H1 (cell line): ENCODE measurements around the gene GAST. TPM values are rescaled to one million over a fixed set of nuclear protein-coding genes. Genes with fewer than 3 reads are reported as not detected.

ENCODE experiments used
- CTCF ChIA-PET: fragments of 300-600 bp; sonication (Branson Sonifier 250); formaldehyde crosslinking; loops from one replicate; lab custom pipeline; 2021; ENCODE audit not compliant: partially characterized antibody; lab: Charles Lee
- POLR2A ChIA-PET: fragments of 300-600 bp; sonication (Branson Sonifier 250); formaldehyde crosslinking; loops from one replicate; lab custom pipeline; 2021; ENCODE audit warnings: inconsistent platforms; ENCODE audit not compliant: partially characterized antibody; lab: Charles Lee
- DNase-seq, 2 experiments: peaks; one replicate each; pipeline versions ENCODE4 v3.0.0 to v3.0.0-alpha.2; 2010 to 2022; ENCODE audit warnings: low spot score in 2 of 2, low read depth in 1 of 2, mixed read lengths in 1 of 2
- FAIRE-seq: peaks from 2 replicates; lab custom pipeline; 2011; peaks lifted over from hg19 to GRCh38; lab: Jason Lieb, UNC
- H2AFZ ChIP-seq: 2 replicates; pipeline ENCODE4 v1.8.1; 2012; ENCODE audit warnings: low read length, inconsistent platforms
- H2AK5ac ChIP-seq: 2 replicates; pipeline ENCODE4 v1.6.1; 2013; ENCODE audit warnings: low read depth, low read length
- H2BK120ac ChIP-seq: replicated peaks from 2 replicates; pipeline ENCODE3; 2013; ENCODE audit warnings: low read depth, low read length, inconsistent platforms
- H2BK12ac ChIP-seq: 2 replicates; pipeline ENCODE4 v1.6.1; 2013; ENCODE audit warnings: low read depth, low read length
- H2BK15ac ChIP-seq: 2 replicates; pipeline ENCODE4 v1.6.1; 2013; ENCODE audit warnings: low read length
- H2BK20ac ChIP-seq: 2 replicates; pipeline ENCODE4 v1.6.1; 2013; ENCODE audit warnings: low read length
- H2BK5ac ChIP-seq: 2 replicates; pipeline ENCODE4 v1.6.1; 2013; ENCODE audit warnings: low read depth, low read length
- H3K14ac ChIP-seq: 2 replicates; pipeline ENCODE4 v1.6.1; 2013; ENCODE audit warnings: inconsistent platforms; ENCODE audit not compliant: insufficient read length
- H3K18ac ChIP-seq: 2 replicates; pipeline ENCODE4 v1.6.1; 2013; ENCODE audit warnings: low read length; ENCODE audit errors: extremely low read depth
- H3K23ac ChIP-seq: 2 replicates; pipeline ENCODE4 v1.6.1; 2013; ENCODE audit warnings: inconsistent platforms; ENCODE audit not compliant: insufficient read length
- H3K23me2 ChIP-seq: 2 replicates; pipeline ENCODE4 v1.6.1; 2013; ENCODE audit warnings: low read depth, low read length
- H3K27ac ChIP-seq: 2 replicates; pipeline ENCODE4 v1.6.1; 2011; ENCODE audit warnings: low read depth, low read length, inconsistent platforms
- H3K27me3 ChIP-seq, 4 experiments: replicated peaks in 1 of 4; 1 replicate in 1 of 4; 2 replicates in 3 of 4; pipeline versions ENCODE4 v1.6.1 to v1.8.1; 2011 to 2013; ENCODE audit warnings: low read length in 3 of 4, mild to moderate bottlenecking in 3 of 4, inconsistent platforms in 2 of 4, mixed read lengths in 2 of 4, moderate library complexity in 1 of 4; ENCODE audit not compliant: control insufficient read depth in 3 of 4, insufficient read depth in 3 of 4; ENCODE audit errors: extremely low read depth in 1 of 4
- H3K36me3 ChIP-seq, 4 experiments: 2 replicates each; pipeline versions ENCODE4 v1.6.1 to v1.8.1; 2011 to 2013; ENCODE audit warnings: mild to moderate bottlenecking in 4 of 4, low read length in 3 of 4, moderate library complexity in 2 of 4, control low read depth in 1 of 4, inconsistent platforms in 1 of 4; ENCODE audit not compliant: insufficient read depth in 4 of 4, control insufficient read depth in 2 of 4
- H3K4ac ChIP-seq: replicated peaks from 2 replicates; pipeline ENCODE3; 2013; ENCODE audit warnings: low read length, low read depth, mixed read lengths, inconsistent platforms; ENCODE audit not compliant: insufficient read length
- H3K4me1 ChIP-seq, 4 experiments: replicated peaks in 1 of 4; 1 replicate in 1 of 4; 2 replicates in 3 of 4; pipeline versions ENCODE4 v1.6.1 to v1.8.1; 2011 to 2013; ENCODE audit warnings: low read length in 3 of 4, inconsistent platforms in 2 of 4, mixed read lengths in 1 of 4; ENCODE audit not compliant: insufficient read depth in 4 of 4, control insufficient read depth in 3 of 4
- H3K4me2 ChIP-seq, 2 experiments: 2 replicates each; pipeline versions ENCODE4 v1.6.1 to v1.8.1; 2011 to 2013; ENCODE audit warnings: low read depth in 2 of 2, low read length in 2 of 2, control low read depth in 1 of 2, inconsistent platforms in 1 of 2, mild to moderate bottlenecking in 1 of 2; ENCODE audit not compliant: insufficient read depth in 1 of 2
- H3K4me3 ChIP-seq, 4 experiments: fragments of 200-600, 300-600 bp in 1 of 4; sonication (generic), shearing (Covaris generic), sonication (Bioruptor Twin) in 1 of 4; 2 replicates each; pipeline versions ENCODE4 v1.5.1 to v1.8.1; 2011 to 2016; ENCODE audit warnings: low read length in 4 of 4, low read depth in 3 of 4, control low read depth in 2 of 4, inconsistent platforms in 2 of 4, mild to moderate bottlenecking in 2 of 4, mixed read lengths in 1 of 4, moderate library complexity in 1 of 4; ENCODE audit not compliant: insufficient read depth in 2 of 4; ENCODE audit errors: extremely low read depth in 1 of 4
- H3K56ac ChIP-seq: replicated peaks from 2 replicates; pipeline ENCODE3; 2013; ENCODE audit warnings: low read depth, mild to moderate bottlenecking, mixed read lengths, low read length, inconsistent platforms; ENCODE audit not compliant: insufficient read length
- H3K79me1 ChIP-seq: 2 replicates; pipeline ENCODE4 v1.6.1; 2013; ENCODE audit warnings: low read depth, low read length, control low read depth
- H3K79me2 ChIP-seq, 2 experiments: 2 replicates each; pipeline versions ENCODE4 v1.6.1 to v1.8.1; 2012 to 2013; ENCODE audit warnings: low read length in 2 of 2, mild to moderate bottlenecking in 2 of 2, inconsistent platforms in 1 of 2; ENCODE audit not compliant: insufficient read depth in 2 of 2, control insufficient read depth in 1 of 2
- H3K9ac ChIP-seq, 4 experiments: replicated peaks in 1 of 4; 1 replicate in 1 of 4; 2 replicates in 3 of 4; pipeline versions ENCODE4 v1.6.1 to v1.8.1; 2011 to 2013; ENCODE audit warnings: low read depth in 3 of 4, low read length in 3 of 4, control low read depth in 2 of 4, mild to moderate bottlenecking in 2 of 4, moderate library complexity in 2 of 4, inconsistent platforms in 1 of 4; ENCODE audit errors: extremely low read depth in 1 of 4
- H3K9me3 ChIP-seq, 2 experiments: 2 replicates each; pipeline versions ENCODE4 v1.6.1 to v1.8.1; 2012 to 2013; ENCODE audit warnings: mild to moderate bottlenecking in 2 of 2, moderate library complexity in 2 of 2, control low read depth in 1 of 2, inconsistent platforms in 1 of 2, low read depth in 1 of 2, low read length in 1 of 2, mixed read lengths in 1 of 2; ENCODE audit not compliant: insufficient read depth in 2 of 2
- H4K20me1 ChIP-seq, 2 experiments: replicated peaks in 1 of 2; 2 replicates each; pipeline versions ENCODE3 to v1.8.1; 2011 to 2013; ENCODE audit warnings: inconsistent platforms in 2 of 2, low read length in 2 of 2, mild to moderate bottlenecking in 1 of 2; ENCODE audit not compliant: insufficient read depth in 2 of 2, control insufficient read depth in 1 of 2
- H4K5ac ChIP-seq: 2 replicates; pipeline ENCODE4 v1.6.1; 2013; ENCODE audit warnings: low read length, low read depth, mixed read lengths, inconsistent platforms; ENCODE audit not compliant: insufficient read length
- H4K8ac ChIP-seq: 2 replicates; pipeline ENCODE4 v1.8.0; 2013; ENCODE audit warnings: mild to moderate bottlenecking, moderate library complexity, low read length, inconsistent platforms; ENCODE audit not compliant: insufficient read depth; ENCODE audit errors: extremely low read depth
- H4K91ac ChIP-seq: replicated peaks from 2 replicates; pipeline ENCODE3; 2013; ENCODE audit warnings: low read length, mixed read lengths, inconsistent platforms; ENCODE audit not compliant: insufficient read length
- EGR1 ChIP-seq: IDR thresholded peaks from 2 replicates; pipeline ENCODE4 v1.6.1; 2011; ENCODE audit warnings: low read depth, low read length, borderline replicate concordance
- FOSL1 ChIP-seq: IDR thresholded peaks from 2 replicates; pipeline ENCODE4 v1.6.1; 2011; ENCODE audit warnings: mild to moderate bottlenecking, low read depth, low read length, moderate library complexity; ENCODE audit not compliant: insufficient read depth
- JUND ChIP-seq: IDR thresholded peaks from 2 replicates; pipeline ENCODE4 v1.6.1; 2011; ENCODE audit warnings: mild to moderate bottlenecking, improper control_type of control experiment, low read length
- NANOG ChIP-seq: IDR thresholded peaks from 2 replicates; pipeline ENCODE4 v1.6.1; 2011; ENCODE audit warnings: low read length, low read depth, mild to moderate bottlenecking, inconsistent platforms; ENCODE audit not compliant: insufficient read depth, poor library complexity, severe bottlenecking
- POLR2A ChIP-seq, 2 experiments: IDR thresholded peaks; 1 replicate in 1 of 2; 2 replicates in 1 of 2; pipeline ENCODE4 v1.6.1; 2011; ENCODE audit warnings: low read depth in 2 of 2, low read length in 2 of 2, mild to moderate bottlenecking in 2 of 2; ENCODE audit errors: control extremely low read depth in 1 of 2
- POU5F1 ChIP-seq: IDR thresholded peaks from 2 replicates; pipeline ENCODE4 v1.6.1; 2011; ENCODE audit warnings: low read depth, mild to moderate bottlenecking, low read length, moderate library complexity
- SP4 ChIP-seq: IDR thresholded peaks from 2 replicates; pipeline ENCODE4 v1.6.1; 2012; ENCODE audit warnings: low read length, inconsistent platforms
- SRF ChIP-seq: IDR thresholded peaks from 2 replicates; pipeline ENCODE4 v1.6.1; 2011; ENCODE audit warnings: mild to moderate bottlenecking, low read depth, low read length, moderate library complexity
- WGBS, 2 experiments: shearing (Covaris generic) in 1 of 2; methylation state at CpG; one replicate each; pipeline versions ENCODE4 v1.1.6 to v1.1.7; 2013 to 2015; ENCODE audit warnings: low lambda C conversion rate in 2 of 2, mixed read lengths in 2 of 2, inconsistent platforms in 1 of 2, low coverage in 1 of 2, missing lambda C conversion rate in 1 of 2; ENCODE audit not compliant: insufficient replicate concordance in 2 of 2, insufficient coverage in 1 of 2, insufficient read length in 1 of 2; ENCODE audit errors: extremely low coverage in 1 of 2, missing lambda C conversion rate in 1 of 2; 5-methylcytosine and 5-hydroxymethylcytosine counted together
- polyA plus RNA-seq, 7 experiments: library from polyadenylated mRNA; depleted of rRNA in 3 of 7; stranded (reverse) in 5 of 7; unstranded in 2 of 7; fragments of >200 nt in 5 of 7; fragments of 200-250 nt in 2 of 7; gene quantifications; 1 replicate in 5 of 7; 2 replicates in 1 of 7; 4 replicates in 1 of 7; pipeline versions ENCODE4 v1.2.1 to v1.2.3, GENCODE V29; 2011 to 2013; ENCODE audit warnings: missing spikeins in 2 of 7, mixed read lengths in 2 of 7
- total RNA-seq: library from RNA; stranded (reverse); fragmentation: NEBNext Ultra II Directional; extraction: Animal tissue kit (Norgen Biotek cat#: 25700); gene quantifications from 2 replicates; pipeline ENCODE4 v1.2.1, GENCODE V29; 2021

The GAST gene
- total and polyA plus RNA-seq, 2 of the 8 experiments (the other 6 are each of a cell fraction or from before 2014, with no cell fraction given), result not detected

DNA sequence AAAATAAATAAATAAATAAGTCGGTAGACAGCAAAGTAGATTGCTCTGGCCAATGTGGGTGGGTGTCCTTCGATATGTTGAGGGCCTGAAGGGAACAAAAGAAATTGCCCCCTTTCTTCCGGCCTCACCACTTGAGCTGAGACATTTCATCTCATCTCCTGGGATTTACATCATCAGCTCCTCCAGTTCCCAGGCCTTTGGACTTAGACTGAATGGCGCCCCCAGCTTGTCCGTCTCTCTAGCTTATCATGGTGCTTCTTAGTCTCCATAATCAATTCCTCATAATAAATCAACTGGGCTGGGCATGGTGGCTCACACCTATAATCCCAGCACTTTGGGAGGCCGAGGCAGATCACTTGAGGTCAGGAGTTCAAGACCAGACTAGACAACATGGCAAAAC, 36.1 kb downstream of the GAST start:
- H3K79me2 ChIP-seq, result no peaks in the 10 kb centered on the region
- H2AFZ ChIP-seq, result no peak overlapping the region
- no peak overlapping the region for H3K4ac ChIP-seq
- 82% methylated on average over 6 of the region's 6 CpGs; no CpG with 5 or more reads in 1 of the 2 experiments for WGBS, 2 experiments
- no peak overlapping the region for H3K23ac ChIP-seq
- H2BK120ac ChIP-seq, result no peak overlapping the region
- no peaks in the 10 kb centered on the region for H3K9me3 ChIP-seq
- no peak overlapping the region for H2AK5ac ChIP-seq
- no peak overlapping the region for H2BK15ac ChIP-seq
- no peak overlapping the region for H3K4me2 ChIP-seq
- H2BK12ac ChIP-seq, result no peak overlapping the region
- no peak overlapping the region for H3K56ac ChIP-seq
- H3K36me3 ChIP-seq, result no peaks in the 10 kb centered on the region
- H2BK20ac ChIP-seq, result no peak overlapping the region
- H4K5ac ChIP-seq, result no peak overlapping the region
- no peak overlapping the region for H3K9ac ChIP-seq
- H3K14ac ChIP-seq, result no peak overlapping the region
- no peak for FAIRE-seq
- TF ChIP-seq FOSL1, result no peak
- TF ChIP-seq NANOG, result no peak
- no peak for TF ChIP-seq POLR2A (IDR thresholded peaks at IDR 0.05; ENCODE audit: control extremely low read depth in 1 of 2, low read depth in 2 of 2, low read length in 2 of 2)
- no peak for TF ChIP-seq EGR1
- TF ChIP-seq SRF, result no peak
- no peak for TF ChIP-seq POU5F1
- no peak for TF ChIP-seq SP4
- no peak for TF ChIP-seq JUND
- TF ChIP-seq, all 59 proteins: peak for 0
- no peak overlapping the region for H3K4me3 ChIP-seq
- ChIA-PET CTCF (interaction anchor here (0.6 to 2.0 kb wide), 10 partner anchors 10 to 63 kb away, joined by 3 to 6 read pairs (median 4); partner anchors contain the start of gene JUP), POLR2A (interaction anchor here (0.8 to 1.6 kb wide), 10 partner anchors 14 to 60 kb away, joined by 3 to 7 read pairs (median 4); partner anchors contain the start of genes HAP1 and JUP)
- no peak overlapping the region for H3K18ac ChIP-seq
- H4K8ac ChIP-seq, result no peak overlapping the region
- H4K91ac ChIP-seq, result no peak overlapping the region
- H2BK5ac ChIP-seq, result no peak overlapping the region
- H3K23me2 ChIP-seq, result no peaks in the 10 kb centered on the region
- H3K27ac ChIP-seq, result no peak overlapping the region
- H3K4me1 ChIP-seq, result no peaks in the 10 kb centered on the region
- peaks cover 0 to 3% (median 0%) of the 10 kb centered on the region in 4 experiments; a peak in 2 of 7 replicates for H3K27me3 ChIP-seq
- no peak for DNase-seq
- H4K20me1 ChIP-seq, result no peaks in the 10 kb centered on the region
- H3K79me1 ChIP-seq, result no peaks in the 10 kb centered on the region
